Stimulated activated CD4-positive, alpha-beta T cell treated with anti-CD3 and anti-CD28 coated beads, TNF-alpha, amount 100 ng/mL, for 24 hours (primary cell): ENCODE measurements around the gene BTBD10.

Experiments
- DNase-seq, 3 experiments: peaks; one replicate each; pipeline ENCODE4 v3.0.0-alpha.2; 2020; ENCODE audit warnings: low read depth in 3 of 3

BTBD10 gene

GRCh38 chr11:13462901-13463778 is at the start of gene BTBD10:
BTBD10 (minus strand) TSS chr11:13463222; CDS start chr11:13445124, 18,098 bp downstream.
- DNase-seq, result peak; percentile 79 to 90 (median 85)

- DNase-seq, result no peak
Measured at GRCh38 chr11:13503393-13503792, 40.4 kb upstream of the BTBD10 start.

DNA sequence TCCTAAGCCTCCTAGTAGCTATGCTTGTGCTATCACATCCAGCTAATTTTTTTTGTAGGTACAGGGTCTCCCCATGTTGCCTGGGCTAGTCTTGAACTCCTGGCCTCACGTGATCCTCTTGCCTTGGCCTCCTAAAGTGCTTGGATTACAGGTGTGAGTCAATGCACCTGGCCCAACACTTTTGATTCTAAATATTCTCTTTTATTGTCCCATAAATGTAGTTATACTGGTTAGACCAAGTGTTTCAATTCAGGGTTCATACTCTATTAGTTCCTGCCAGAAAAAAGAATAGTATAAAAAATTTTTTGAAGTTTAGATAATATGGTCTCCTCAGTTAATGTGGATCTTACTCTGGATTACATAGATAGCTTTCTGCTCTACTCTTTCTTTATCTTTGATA is 39.5 kb upstream of the BTBD10 start:
- no peak for DNase-seq

GRCh38 chr11:13495929-13496328 is 32.9 kb upstream of the BTBD10 start, which contains the start of gene PTH:
PTH (minus strand) TSS chr11:13495997; CDS start chr11:13492855, 3,142 bp downstream.
- no peak for DNase-seq

GRCh38 chr11:13494051-13494450 is 31.0 kb upstream of the BTBD10 start:
- DNase-seq, result no peak

DNA sequence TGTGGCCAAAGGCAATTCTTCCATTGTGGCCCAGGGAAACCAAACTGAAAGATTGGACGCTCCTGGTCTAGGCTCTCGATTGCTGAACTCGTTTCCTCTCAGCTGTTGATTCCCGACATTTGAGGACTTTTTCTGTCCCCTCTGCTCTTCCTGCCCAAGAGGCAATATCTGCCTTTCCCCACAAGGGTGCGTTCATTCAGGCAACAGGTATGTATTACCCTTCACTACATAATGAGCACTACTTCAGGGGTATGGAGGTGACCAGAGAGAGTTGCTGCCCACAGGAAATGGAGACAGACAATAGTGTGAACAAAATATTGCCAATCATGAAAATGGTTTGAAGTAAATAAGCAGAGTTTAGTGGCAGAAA is 24.6 kb upstream of the BTBD10 start:
- no peak for DNase-seq

- DNase-seq, result peak; percentile 27 to 61 (median 29)
Measured at GRCh38 chr11:13486926-13487660, 24.1 kb upstream of the BTBD10 start.

- DNase-seq, result no peak
Measured at GRCh38 chr11:13480198-13480597, 17.2 kb upstream of the BTBD10 start.

DNA sequence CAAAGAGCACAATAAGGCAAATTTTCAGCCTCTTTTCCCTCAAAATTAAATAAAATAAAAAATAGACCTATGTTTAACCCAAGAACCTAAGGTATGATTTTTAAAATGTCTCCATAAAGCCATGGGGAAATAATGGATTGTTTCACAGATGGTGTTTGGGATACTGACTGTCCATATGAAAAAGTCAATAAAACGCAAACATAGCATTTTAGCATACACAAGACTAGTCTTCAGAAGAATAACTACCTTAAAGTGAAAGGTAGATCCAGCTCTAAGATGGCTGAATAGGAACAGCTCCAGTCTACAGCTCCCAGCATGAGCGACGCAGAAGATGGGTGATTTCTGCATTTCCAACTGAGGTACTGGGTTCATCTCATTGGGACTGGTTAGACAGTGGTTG is 16.7 kb upstream of the BTBD10 start:
- no peak for DNase-seq

DNA sequence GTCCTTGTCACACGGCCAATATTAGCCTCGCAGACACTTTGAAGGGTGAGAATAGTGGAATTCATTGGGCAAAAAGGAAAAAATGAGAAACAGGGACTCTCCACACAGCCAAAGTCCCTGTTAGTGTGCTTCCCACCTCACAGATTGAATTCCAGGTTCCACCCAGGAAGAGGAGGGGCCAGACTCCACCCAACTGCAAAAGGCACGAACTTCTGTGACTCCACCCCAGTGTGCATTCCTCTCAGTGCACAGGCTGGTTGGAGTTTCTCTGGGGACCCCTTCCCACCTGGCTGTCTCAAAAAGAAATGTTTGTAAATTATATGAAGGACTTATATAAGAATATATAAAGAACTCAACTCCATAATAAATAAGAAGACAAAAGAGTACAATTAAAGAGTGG is 12.1 kb upstream of the BTBD10 start:
- no peak for DNase-seq

GRCh38 chr11:13473013-13473722 is 10.1 kb upstream of the BTBD10 start:
- DNase-seq, result no peak

GRCh38 chr11:13468750-13469149 is 5.7 kb upstream of the BTBD10 start:
- DNase-seq, result no peak

DNA sequence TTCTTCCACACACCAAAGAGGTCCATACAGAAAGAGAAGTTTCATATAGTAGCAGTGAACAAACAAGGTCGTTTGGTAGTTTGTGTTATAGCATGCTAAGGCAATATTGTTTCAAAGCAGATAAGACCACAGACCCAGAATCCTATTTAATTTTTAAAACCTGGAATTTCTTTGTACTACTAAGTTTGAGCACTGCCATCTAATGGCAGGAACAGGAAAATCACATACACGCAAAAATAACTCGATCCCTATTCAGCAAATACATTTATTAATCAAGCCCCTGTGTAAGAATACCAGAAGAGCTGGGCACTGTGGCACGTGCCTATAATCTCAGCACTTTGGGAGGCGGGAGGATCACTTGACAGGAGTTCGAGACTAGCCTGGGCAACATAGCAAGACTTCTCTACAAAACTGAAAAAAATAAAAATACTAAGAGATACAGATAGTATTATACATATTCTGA is 2.9 kb upstream of the BTBD10 start:
- no peak for DNase-seq

DNA sequence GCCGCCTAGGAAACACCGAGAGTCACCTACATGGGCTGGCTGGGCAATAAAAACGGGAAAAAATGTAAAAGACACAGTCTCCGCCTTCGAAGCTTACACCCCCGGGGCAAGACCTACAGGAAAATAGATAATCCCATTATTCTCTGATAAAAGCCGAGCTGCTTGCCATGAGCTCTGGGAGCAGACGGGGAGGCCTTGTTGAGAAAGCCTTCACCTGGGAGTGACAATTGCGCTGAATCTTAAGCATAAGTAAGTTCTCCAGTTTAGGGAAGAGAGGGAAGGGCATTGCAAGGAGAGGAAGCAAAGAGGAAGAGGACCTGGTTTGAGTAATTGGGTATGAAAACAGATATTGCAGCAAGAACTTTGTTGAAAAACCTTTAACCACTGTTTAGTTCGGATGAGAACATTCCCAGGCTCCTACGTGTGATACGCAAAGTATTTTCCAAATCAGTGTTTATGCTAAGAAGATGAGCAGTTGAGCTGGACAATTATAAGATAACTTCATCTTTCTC is 813 bp upstream of the BTBD10 start:
- no peak for DNase-seq

- DNase-seq, result peak; percentile 22 to 67 (median 40)
Measured at GRCh38 chr11:13462311-13462900, 616 bp downstream of the BTBD10 start.

- no peak for DNase-seq
Measured at GRCh38 chr11:13461291-13461690, 1.7 kb downstream of the BTBD10 start.

DNA sequence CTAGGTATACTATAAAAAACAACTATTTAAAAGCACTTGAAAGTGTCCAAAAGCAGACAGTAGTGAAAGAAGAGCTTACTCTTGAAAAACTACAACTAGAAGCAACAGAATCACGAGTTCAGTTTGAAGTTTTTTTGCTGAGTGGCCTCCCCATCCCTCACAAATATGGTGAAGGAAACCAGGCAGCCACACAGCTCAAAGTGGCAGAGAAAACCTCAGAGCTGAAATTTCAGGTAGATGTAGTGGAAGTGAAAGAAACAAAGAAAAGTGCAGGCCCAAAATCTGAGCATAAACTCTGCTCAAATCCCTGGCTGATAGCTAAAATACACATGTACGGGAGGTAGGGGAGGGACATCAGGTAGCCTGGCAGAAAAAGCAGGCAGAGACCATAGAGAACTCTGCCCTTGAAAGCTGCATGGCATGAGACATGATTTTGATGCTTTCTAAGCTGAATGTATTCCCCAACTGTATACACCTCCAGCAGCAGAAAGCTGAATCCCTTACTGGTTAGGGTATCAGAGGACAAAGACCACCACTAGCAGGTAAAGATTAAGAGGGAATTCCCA is 12.1 kb downstream of the BTBD10 start:
- DNase-seq, result no peak

DNA sequence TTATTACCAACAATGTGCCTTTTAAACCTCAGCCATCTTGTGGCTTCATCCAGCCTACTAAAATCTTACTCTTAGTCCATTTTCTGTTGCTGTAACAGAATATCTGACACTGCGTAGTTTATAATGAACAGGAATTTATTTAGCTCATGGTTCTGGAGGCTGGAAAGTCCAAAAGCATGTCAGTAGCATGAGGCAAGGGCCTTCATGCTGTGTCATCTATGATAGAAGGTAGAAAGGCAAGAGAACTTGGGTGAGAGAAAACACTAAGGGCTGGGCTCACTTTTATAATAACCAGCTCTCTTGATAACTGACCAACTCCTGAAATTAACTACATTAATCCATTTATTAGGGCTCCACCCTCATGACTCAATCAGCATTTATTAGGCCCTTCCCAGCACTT is 13.5 kb downstream of the BTBD10 start:
- no peak for DNase-seq

DNA sequence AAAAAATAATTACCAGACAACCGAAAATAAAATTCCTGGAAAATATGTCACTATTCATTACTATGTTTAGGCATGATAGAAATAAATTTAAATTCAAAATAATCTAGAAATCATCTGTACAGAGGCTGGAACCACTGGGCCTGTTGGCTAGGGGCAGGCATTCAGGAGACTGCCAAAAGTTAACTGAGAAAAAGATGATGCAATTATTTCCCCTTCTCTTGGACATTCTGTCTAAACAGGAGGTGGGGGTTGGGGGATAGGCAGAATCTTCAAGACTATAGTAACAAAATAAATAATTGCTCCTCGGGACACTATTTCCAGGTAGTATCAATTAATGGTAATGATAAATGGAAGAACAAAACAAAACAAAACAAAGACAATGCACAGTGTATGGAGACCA is 14.1 kb downstream of the BTBD10 start:
- no peak for DNase-seq

- DNase-seq, result no peak
Measured at GRCh38 chr11:13446444-13446843, 16.6 kb downstream of the BTBD10 start.

DNA sequence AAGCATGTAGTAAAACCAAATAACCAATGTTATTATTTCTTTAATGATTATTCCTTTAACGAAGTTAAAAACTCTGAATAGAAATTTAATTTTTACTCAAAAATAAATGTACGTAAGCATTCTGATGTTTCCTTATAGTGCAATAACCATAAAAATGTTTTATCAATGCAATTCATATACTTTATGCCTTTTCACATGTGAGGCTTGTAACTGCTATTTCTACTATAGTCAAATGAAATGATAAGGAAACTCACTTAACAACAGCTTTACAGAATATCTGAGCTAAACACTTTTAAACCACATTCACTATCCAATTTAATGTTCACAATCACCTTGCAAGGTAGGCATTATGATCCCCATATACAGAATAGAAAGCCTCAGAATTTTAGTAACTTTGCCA is 17.4 kb downstream of the BTBD10 start:
- no peak for DNase-seq
